ENCODE measurements around the gene VPS4B.
A peak's percentile ranks its signal among the peaks of the same experiment; 100 is the strongest.
"Not testable (repeated sequence)": the region's sequence is repeated elsewhere in the genome, so short reads cannot be mapped to it uniquely, and the experiment has no call there.

The VPS4B gene

GRCh38 chr18:63366213-63367052 is 55.8 kb downstream of the VPS4B start:
- peak; percentile 40 for DNase-seq

GRCh38 chr18:63365876-63366212 is 56.4 kb downstream of the VPS4B start:
- no peak for DNase-seq

GRCh38 chr18:63363951-63364350 is 58.3 kb downstream of the VPS4B start:
- DNase-seq, result no peak

GRCh38 chr18:63363420-63363819 is 58.9 kb downstream of the VPS4B start:
- not testable (repeated sequence) for DNase-seq

- DNase-seq, result no peak
These were observed 65.9 kb downstream of the VPS4B start for GRCh38 chr18:63356272-63356896.

- no peak for DNase-seq
These were observed 72.0 kb downstream of the VPS4B start for GRCh38 chr18:63350230-63350629.

GRCh38 chr18:63348508-63349136 is 73.7 kb downstream of the VPS4B start:
- no peak for DNase-seq

GRCh38 chr18:63346480-63347183 is 75.6 kb downstream of the VPS4B start:
- no peak for DNase-seq

GRCh38 chr18:63346031-63346430 is 76.2 kb downstream of the VPS4B start:
- DNase-seq, result no peak

- no peak for DNase-seq
These were observed 77.4 kb downstream of the VPS4B start for GRCh38 chr18:63344918-63345317.

GRCh38 chr18:63344263-63344662 is 78.0 kb downstream of the VPS4B start:
- DNase-seq, result no peak

- peak; percentile 12 for DNase-seq
These were observed 80.1 kb downstream of the VPS4B start for GRCh38 chr18:63342206-63342605.

- no peak for DNase-seq
These were observed 82.3 kb downstream of the VPS4B start for GRCh38 chr18:63339920-63340484.
